Fibroblast of gingiva (primary cell): ENCODE data around the gene ZNF563.

Experiments used
- DNase-seq: peaks from one replicate; pipeline ENCODE4 v3.0.0-alpha.2; 2011; ENCODE audit warnings: low read depth

The ZNF563 gene

DNA sequence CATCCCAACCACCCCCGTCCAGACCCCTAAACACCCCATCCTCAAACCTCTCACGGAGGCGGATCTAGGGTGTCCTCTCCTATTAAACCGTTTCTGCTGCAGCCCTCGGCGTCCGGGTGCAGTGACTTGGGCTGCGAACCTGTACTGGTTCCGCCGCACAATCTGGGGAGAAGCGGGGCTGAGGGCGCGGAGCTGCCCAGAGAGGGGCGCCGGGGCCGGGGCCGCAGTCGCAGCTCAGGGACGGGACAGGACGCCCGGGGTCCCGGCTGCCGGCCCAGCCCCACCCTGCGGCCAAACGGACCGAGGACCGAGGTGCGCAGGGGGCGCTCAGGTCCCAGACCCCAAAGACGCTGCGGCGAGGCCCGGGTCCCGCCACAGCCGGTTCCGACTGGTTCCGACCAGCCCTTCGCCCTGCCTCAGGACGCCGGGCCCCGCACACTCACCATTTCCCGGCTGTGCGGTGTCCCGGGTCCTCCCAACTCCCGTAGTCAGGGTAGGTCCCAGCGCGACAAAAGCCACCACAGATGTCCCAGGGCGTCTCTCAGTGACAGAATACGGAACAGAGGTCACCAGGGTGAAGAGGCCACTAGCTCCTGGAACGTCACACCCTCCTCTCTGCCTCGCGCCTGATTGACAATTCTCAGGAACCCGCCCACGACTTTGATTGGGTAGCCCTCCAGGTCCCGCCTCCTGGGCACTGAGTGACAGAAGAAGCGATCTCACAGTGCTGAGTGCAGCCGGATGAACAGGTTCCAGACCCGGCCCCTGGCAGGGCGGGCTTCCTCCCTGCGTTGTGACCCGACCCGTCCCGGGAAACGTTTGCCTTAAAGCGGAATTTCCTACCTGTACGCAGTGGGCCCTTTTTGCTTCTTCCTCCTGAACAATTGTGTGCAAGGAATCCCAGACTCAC is 38.9 kb downstream of the ZNF563 start, which contains the start of gene ZNF44:
TSS of gene ZNF44 (minus strand) at position 635 of the 910 bp plus-strand sequence. CDS start at position 446, 189 bp downstream.
- peak; percentile 93 for DNase-seq

DNA sequence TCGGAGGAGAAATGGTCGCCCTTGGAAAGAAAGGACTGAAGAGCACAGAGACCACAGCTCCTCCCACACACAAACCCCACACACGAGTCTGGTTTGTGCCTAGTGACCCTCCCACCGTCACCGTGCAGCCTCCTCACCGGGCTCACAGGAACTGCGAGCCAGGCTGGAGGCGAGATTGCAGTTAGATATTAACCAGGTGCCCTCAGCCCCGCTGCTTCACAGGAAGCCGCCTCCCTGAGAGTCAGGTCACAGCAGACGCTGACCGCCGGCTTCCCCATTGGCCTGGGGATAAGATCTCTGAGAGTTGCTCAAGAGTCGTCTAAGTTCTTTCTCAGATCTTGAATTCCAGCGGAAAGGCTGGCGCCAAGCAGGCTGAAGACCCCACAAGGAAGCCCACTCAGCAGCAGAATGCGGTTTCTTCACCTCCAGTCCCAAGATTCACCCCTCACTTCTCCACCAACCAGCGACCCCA is 39.6 kb downstream of the ZNF563 start:
- DNase-seq = peak; percentile 48

DNA sequence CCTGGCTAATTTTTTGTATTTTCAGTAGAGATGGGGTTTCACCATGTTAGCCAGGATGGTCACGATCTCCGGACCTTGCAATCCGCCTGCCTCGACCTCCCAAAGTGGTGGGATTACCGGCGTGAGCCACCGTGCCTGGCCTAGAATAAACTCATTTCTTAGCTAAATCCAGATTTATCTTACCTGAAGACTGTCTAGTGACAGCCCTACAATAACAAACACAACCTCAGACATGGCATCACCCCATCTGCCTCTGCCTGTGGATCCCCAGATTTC is 43.7 kb downstream of the ZNF563 start:
- no peak for DNase-seq

DNA sequence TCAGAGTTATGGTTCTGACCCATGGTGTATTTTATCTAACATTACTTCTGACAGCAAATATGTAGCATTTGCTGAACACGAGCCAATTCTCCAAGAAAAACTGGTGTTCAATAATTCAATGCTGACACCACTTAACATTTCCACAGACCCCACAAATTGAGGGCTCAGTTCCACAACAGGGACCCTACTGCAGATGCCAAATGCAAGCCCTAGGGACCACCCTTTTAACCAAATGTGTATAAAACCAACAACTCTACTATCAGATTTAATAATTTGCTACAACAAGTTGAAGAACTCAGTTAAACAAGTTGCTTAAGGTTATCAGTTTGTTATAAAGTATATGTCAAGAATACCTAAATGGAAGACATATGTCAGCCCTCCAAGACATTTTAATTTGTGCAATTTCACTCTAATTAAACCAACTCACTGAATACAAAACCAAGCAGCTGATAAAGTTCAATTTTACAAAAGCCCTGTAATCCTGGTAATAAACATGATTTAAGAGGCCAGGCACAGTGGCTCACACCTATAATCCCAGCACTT is 45.4 kb downstream of the ZNF563 start:
- no peak for DNase-seq

DNA sequence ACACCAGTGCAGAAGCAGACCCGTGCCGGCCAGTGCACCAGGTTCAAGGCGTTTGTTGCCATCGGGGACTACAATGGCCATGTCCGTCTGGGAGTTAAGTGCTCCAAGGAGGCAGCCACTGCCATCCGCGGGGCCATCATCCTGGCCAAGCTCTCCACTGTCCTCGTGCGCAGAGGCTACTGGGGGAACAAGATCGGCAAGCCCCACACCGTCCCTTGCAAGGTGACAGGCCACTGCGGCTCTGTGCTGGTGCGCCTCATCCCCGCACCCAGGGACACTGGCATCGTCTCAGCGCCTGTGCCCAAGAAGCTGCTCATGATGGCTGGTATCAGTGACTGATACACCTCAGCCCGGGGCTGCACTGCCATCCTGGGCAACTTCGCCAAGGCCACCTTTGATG is 48.8 kb downstream of the ZNF563 start:
- no peak for DNase-seq

DNA sequence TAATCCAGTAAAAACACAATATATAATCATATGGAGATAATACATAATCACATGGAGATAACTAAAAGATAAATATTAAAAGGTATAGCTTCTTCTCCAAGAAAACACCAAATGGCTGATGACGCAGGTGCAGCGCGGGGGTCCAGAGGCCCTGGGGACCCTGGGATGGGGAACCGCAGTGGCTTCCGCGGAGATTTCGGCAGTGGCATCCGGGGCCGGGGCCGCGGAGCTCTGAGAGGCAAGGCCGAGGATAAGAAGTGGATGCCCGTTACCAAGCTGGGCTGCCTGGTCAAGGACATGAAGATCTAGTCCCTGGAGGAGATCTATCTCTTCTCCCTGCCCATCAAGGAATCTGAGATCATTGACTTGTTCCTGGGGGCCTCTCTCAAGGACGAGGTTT is 49.2 kb downstream of the ZNF563 start:
- no peak for DNase-seq

DNA sequence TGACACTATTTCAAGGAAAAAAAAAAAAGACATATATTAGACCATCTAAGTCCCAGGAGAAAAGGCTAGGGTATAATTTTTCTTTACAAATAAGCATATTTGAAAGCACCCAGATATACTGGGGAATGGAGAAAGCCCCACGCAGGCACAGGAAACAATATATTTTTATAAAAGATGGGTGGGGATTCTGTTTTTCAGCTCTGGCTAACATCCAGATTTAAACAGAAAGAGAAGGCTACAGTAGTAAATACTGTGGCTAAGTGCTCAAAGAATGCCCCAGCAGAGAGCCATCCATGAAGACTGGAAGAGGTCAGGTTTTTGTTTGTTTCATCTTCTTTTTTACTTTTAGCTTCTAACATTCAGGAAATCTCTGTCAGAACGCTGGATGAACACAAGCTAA is 54.7 kb downstream of the ZNF563 start:
- no peak for DNase-seq

DNA sequence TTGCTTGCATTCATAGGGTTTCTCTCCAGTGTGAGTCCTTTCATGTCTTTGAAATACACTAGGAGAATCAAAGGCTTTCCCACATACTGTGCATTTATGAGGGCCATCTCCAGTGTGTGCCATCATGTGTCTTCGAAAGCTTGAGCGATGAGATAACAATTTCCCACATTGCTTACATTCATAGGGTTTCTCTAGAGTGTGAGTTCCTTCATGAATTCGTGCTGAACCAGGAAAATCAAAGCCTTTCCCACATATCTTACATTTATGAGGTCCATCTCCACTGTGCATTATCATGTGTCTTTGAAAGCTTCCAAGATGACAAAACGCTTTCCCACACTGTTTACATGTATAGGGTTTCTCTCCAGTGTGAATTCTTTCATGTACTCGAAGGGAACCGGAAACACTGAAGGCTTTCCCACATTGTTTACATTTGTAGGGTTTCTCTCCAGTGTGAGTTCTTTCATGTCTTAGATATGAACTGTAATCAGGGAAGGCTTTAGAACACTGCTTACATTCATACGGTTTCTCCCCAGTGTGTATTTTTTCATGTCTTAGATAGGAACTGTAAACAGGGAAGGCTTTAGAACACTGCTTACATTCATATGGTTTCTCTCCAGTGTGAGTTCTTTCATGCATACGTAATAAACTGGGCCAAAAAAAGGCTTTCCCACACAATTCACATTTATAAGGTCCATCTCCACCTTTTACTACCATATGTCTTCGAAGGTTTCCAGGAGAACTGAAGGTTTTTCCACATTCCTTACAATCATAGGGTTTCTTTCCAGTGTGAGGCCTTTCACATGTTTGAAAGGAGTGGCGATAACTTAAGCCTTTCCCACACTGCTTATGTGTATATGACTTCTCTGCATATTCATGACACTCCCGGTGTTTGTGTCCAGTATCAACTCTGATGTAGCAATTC is 60.2 kb downstream of the ZNF563 start:
- no peak for DNase-seq

DNA sequence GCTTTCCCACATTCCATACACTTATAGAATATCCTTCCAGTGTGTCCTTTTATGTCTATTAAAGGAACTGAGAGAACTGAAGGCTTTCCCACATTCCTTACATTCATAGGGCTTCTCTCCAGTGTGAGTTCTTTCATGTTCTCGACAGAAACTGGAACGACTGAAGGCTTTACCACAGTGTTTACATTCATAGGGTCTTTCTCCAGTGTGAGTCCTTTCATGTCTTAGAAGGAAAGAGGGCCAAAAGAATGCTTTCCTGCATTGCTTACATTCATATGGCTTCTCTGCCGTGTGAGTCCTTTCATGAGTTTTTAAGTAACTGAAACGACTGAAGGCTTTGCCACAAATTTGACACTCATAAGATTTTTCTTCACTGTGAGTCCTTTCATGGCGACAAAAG is 61.0 kb downstream of the ZNF563 start:
- no peak for DNase-seq

DNA sequence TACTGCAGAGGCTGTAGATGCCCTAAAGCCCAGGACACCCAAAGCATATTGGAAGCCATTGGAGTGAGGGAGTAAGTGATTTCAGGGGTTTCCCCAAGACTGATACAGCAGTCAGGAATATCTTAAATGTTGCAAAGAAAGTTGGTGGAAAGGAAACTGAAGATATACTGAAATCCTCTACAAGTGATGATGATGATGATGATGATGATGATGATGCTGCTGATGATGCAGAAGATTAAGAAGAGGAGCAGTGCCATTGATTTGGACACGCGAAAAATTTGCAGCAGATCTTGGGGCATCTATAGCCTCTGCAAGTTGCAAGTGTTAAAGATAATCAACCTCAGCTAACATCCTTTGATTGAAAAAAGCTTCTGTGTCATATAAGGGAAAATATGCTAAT is 62.6 kb downstream of the ZNF563 start:
- DNase-seq = no peak
